ENCODE data around the gene SKI.

Gene SKI

GRCh38 chr1:2209400-2210083, 18.6 kb upstream of the SKI start:
- DNase-seq (ENCODE audit: low spot score) = no peak

DNA sequence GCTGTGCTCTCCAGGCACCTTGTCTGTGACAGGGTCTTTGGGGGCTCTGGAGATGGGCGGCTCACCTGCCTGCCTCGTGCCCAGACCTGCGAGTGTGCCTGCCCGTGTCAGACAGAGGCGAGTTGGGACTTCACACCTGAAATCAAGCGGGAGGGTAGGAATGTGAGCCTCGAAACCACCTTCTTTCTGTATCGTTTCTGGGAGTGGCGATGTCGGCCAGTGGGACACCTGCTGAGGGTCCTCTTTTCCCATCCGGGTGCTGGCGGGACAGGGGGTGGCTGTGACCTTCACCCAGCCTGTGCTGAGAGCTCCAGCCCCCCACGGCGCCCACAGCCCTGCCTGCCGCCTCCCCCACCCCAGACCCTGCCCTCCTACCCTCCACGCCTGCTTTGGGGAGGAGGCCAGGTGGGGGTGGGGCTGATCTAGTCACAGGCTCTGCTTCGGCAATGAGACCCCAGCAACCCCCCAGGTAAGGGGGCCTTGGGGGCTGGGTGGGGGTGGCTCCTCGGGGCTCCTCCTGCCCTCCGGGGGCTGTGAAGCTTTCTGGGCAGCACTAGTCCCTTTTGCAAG, 17.9 kb upstream of the SKI start:
- DNase-seq (ENCODE audit: low spot score) = no peak

GRCh38 chr1:2210786-2211185, 17.3 kb upstream of the SKI start:
- no peak for DNase-seq (ENCODE audit: low spot score)

DNA sequence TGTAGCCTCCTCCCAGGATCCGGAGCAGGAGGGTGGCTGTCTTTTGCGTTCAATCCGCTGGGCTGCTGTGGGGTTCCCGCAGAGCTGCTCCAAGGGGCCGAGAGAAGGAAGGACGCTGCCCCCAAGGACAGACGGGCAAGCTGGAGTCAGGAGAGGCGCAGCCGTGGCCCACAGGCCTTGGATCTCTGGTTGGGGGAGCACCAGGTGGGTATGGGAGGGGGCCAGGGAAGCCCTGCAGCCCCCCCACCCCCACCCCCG, 15.9 kb upstream of the SKI start:
- DNase-seq (ENCODE audit: low spot score) = no peak

- DNase-seq (ENCODE audit: low spot score) = peak; percentile 68
Measured at GRCh38 chr1:2212532-2213491, 15.3 kb upstream of the SKI start.

- no peak for DNase-seq (ENCODE audit: low spot score)
Measured at GRCh38 chr1:2213576-2214505, 14.3 kb upstream of the SKI start.

DNA sequence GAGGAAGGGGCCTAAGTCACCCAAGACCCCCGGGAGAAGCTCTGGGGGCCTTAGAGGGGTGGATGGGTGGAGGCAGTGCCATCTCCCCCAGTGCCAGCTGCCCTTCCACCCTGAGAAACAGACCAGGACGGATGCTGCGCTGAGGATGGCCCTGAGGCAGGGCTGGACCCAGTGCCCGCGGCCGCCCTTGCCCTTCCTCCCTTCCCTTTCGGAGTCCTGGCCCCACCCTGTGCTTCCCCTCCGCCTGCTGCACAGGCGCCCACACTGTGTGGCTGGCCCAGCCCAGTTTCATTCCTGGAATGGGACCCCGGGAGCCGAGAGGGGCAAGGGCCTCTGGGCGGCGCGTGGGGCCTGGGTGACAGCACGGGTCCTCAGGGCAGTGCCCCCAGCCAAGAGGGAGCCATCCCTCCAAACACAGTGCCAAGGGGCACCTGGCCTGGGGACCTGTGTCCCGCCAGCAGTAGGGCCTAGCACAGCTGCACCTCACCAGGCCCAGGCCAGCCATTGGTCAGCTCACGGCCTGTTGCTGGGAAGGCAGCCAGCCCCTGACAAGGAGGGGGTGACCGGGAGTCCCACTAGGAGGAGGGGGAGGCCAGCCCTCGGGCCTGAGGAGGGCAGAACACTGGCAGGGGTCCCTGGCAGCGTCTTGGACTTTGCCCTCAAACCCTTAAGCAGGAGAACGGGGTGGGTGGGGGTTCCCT, 13.4 kb upstream of the SKI start:
- no peak for DNase-seq (ENCODE audit: low spot score)

- DNase-seq (ENCODE audit: low spot score) = no peak
Measured at GRCh38 chr1:2215329-2215728, 12.8 kb upstream of the SKI start.

DNA sequence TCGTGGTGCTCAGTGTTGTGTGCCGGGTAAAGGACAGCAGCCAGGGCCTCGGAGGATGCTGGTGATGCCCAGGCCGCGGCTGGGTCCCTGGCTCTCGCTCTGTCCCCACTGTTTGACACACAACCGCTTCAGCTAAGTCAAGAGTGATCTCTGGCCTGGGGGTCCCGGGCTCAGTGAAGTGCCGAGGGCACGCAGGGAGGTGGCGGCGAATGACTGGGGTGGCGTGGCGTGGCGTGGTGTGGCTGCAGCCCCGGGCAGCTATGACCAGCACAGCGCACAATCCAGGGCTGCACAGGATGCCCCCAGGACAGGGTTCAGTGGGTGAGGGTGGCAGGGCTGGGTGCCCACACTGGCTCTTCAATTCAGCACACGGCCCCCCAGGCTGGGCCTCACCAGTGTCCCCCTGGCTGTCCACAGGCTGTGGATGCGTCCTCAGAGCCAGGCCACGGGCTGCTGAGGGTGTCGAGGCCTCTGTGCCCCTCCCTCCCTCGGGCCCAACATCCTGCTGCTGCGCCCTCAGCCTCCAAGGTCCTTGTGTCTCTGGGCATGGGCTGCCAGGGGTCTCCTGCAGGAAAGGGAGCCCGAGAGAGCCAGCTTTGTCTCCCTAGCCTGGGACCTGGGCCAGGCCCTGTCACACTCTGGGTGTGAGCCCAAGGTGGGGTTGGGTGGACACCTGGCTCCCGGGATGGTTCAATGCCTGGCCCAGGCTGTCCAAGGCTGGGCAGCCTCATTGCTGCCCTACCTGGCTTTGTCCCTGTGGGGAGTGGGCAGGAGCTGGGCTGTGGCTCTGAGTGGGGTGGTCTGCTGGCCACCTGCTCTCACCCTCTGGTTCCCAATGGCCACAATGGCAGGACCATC, 12.0 kb upstream of the SKI start:
- DNase-seq (ENCODE audit: low spot score) = no peak

GRCh38 chr1:2216767-2217058, 11.4 kb upstream of the SKI start:
- DNase-seq (ENCODE audit: low spot score) = no peak

DNA sequence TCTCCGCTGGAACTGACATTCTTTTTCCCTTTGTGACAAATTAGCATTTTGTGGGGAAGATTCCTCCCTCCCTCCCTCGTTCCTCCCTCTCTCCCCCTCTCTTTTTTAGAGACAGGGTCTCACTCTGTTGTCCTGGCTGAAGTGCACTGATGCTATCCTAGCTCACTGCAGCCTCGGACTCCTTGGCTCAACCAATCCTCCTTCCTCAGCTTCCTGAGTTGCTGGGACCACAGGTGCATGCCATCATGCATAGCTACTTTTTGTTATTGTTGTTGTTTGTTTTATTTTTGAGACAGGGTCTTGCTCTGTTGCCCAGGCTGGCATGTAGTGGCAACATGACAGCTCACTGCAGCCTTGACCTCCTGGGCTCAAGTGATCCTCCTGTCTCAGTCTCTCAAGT, 6.8 kb upstream of the SKI start:
- no peak for DNase-seq (ENCODE audit: low spot score)

DNA sequence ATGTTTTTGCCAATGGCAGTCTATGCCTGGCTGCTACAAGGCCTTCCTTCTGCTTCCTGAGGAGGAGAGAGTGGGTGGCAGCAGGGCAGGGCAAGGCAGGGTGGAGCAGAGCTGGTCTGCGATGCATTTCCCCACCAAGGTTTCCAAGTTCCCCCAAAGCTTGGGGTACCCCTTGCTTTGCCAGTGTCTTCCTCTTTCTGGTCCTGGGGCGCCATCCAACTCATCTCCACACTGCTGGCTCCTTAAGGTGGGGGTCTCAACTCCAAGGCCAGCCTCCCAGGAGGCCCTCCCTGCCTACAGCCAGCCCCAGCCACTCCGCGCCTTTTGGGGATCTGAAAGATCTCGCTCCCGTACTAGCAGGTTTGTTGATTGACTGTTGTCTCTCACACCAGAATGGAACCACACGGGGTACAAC, 3.9 kb upstream of the SKI start:
- DNase-seq (ENCODE audit: low spot score) = no peak

- no peak for DNase-seq (ENCODE audit: low spot score)
Measured at GRCh38 chr1:2224631-2225428, 3.3 kb upstream of the SKI start.

- no peak for DNase-seq (ENCODE audit: low spot score)
Measured at GRCh38 chr1:2226525-2227345, 1.4 kb upstream of the SKI start.

DNA sequence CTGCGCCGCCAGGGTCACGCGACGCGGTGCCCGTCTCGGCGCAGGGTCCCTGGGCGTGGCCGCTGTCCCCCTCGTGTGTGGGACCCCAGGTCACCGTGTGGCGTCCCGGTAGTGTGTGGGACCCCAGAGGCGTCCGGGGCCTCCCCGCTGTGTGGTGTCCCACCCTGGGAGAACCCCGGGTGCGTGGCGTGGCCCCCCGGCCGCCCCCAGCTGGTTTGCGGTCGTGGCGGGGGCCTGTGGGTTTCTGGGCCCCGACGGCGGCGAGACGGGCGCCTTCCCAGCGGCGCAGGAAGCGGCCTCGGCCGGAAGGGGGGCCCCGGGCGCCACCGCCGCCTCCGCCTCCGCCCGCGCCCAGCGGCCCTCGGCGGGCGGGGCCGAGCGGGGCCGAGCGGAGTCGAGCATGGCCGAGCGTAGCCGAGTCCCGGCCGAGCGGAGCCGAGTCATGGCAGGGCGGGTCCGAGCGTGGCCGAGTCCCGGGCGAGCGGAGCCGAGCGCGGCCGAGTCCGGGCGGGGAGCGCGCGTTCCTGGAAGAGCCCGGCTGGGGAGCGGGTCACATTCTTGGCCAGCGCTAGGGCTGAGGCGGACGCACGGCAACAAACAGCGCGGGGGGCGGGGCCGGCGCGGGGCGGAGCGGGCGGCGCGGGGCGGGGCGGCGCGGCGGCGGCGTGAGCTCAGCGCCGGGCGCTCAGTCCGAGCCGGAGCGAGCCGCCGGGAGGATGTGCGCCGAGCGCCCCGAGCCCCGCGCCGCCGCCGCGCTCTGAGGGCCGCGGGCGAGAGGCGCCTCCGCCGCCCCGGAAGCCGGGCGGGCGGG, 568 bp upstream of the SKI start:
- DNase-seq (ENCODE audit: low spot score) = peak; percentile 90

GRCh38 chr1:2228694-2229036, 546 bp downstream of the SKI start:
- no peak for DNase-seq (ENCODE audit: low spot score)

GRCh38 chr1:2229037-2229864, 1.1 kb downstream of the SKI start:
- DNase-seq (ENCODE audit: low spot score) = peak; percentile 68

Data from pons (tissue), 1 donor.